Fibroblast of lung (primary cell): ENCODE results near the gene PCSK9.

Experiments used
- EZH2 ChIP-seq: IDR thresholded peaks from 2 replicates; pipeline ENCODE4 v1.5.1; 2012; ENCODE audit warnings: low read length, control low read depth, mild to moderate bottlenecking; ENCODE audit errors: missing control alignments
- TF ChIP-seq, protein P1 (sequence below), 2 donors: IDR thresholded peaks in 1 of 2; conservative IDR thresholded peaks in 1 of 2; 1 replicate in 1 of 2; 2 replicates in 1 of 2; pipeline ENCODE4 v1.5.1; 2011 to 2012; ENCODE audit warnings: low read length in 2 of 2, control low read depth in 1 of 2, inconsistent platforms in 1 of 2, low read depth in 1 of 2, mild to moderate bottlenecking in 1 of 2

GRCh38 chr1:55049271-55049913 lies 10.0 kb downstream of the PCSK9 start:
- TF ChIP-seq, protein P1, sequence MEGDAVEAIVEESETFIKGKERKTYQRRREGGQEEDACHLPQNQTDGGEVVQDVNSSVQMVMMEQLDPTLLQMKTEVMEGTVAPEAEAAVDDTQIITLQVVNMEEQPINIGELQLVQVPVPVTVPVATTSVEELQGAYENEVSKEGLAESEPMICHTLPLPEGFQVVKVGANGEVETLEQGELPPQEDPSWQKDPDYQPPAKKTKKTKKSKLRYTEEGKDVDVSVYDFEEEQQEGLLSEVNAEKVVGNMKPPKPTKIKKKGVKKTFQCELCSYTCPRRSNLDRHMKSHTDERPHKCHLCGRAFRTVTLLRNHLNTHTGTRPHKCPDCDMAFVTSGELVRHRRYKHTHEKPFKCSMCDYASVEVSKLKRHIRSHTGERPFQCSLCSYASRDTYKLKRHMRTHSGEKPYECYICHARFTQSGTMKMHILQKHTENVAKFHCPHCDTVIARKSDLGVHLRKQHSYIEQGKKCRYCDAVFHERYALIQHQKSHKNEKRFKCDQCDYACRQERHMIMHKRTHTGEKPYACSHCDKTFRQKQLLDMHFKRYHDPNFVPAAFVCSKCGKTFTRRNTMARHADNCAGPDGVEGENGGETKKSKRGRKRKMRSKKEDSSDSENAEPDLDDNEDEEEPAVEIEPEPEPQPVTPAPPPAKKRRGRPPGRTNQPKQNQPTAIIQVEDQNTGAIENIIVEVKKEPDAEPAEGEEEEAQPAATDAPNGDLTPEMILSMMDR (conservative IDR thresholded peaks at IDR 0.05 in 1 of 2, IDR thresholded peaks at IDR 0.05 in 1 of 2; ENCODE audit: low read depth in 1 of 2, low read length in 2 of 2) = no peak
- TF ChIP-seq EZH2 = no peak
